Breast epithelium (tissue), 3 donors: Measurements from ENCODE around the gene TSPAN4.

Experiments used
- POLR2A ChIP-seq: fragments of 450-650 bp; IDR thresholded peaks from one replicate; pipeline ENCODE4 v1.6.1; 2016; ENCODE audit warnings: antibody characterized with exemption, mild to moderate bottlenecking, moderate library complexity
- POLR2AphosphoS5 ChIP-seq, 3 donors: sonication (generic); formaldehyde crosslinking; IDR thresholded peaks; one replicate each; pipeline ENCODE4 v1.6.1; 2017; ENCODE audit warnings: antibody characterized with exemption in 3 of 3
- TF ChIP-seq, protein P1 (sequence below), 3 donors: fragments of 450-650 bp; IDR thresholded peaks; one replicate each; pipeline ENCODE4 v1.5.1; 2016 to 2017; ENCODE audit warnings: antibody characterized with exemption in 3 of 3, mild to moderate bottlenecking in 3 of 3, moderate library complexity in 3 of 3

GRCh38 chr11:862696-863022, 20.0 kb downstream of the TSPAN4 start:
- TF ChIP-seq, protein P1, sequence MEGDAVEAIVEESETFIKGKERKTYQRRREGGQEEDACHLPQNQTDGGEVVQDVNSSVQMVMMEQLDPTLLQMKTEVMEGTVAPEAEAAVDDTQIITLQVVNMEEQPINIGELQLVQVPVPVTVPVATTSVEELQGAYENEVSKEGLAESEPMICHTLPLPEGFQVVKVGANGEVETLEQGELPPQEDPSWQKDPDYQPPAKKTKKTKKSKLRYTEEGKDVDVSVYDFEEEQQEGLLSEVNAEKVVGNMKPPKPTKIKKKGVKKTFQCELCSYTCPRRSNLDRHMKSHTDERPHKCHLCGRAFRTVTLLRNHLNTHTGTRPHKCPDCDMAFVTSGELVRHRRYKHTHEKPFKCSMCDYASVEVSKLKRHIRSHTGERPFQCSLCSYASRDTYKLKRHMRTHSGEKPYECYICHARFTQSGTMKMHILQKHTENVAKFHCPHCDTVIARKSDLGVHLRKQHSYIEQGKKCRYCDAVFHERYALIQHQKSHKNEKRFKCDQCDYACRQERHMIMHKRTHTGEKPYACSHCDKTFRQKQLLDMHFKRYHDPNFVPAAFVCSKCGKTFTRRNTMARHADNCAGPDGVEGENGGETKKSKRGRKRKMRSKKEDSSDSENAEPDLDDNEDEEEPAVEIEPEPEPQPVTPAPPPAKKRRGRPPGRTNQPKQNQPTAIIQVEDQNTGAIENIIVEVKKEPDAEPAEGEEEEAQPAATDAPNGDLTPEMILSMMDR (IDR thresholded peaks at IDR 0.05) = no peak
- no peak for TF ChIP-seq POLR2A
- no peak for TF ChIP-seq POLR2AphosphoS5 (IDR thresholded peaks at IDR 0.05)
